Nephron (organoid): ENCODE results near the gene FTSJ1.

ENCODE experiments used
- H3K27ac Mint-ChIP-seq, 3 experiments: 2 replicates each; pipeline ENCODE4 v1.8.0; 2020; ENCODE audit warnings: mixed read lengths in 3 of 3, mild to moderate bottlenecking in 2 of 3, moderate library complexity in 1 of 3
- H3K27me3 Mint-ChIP-seq: 2 replicates; pipeline ENCODE4 v1.8.0; 2021; ENCODE audit warnings: low read depth, mild to moderate bottlenecking, moderate library complexity, mixed read lengths
- H3K36me3 Mint-ChIP-seq: 2 replicates; pipeline ENCODE4 v1.8.0; 2020; ENCODE audit warnings: low read depth, mixed read lengths
- H3K4me1 Mint-ChIP-seq: 2 replicates; pipeline ENCODE4 v1.8.0; 2020; ENCODE audit warnings: mixed read lengths
- H3K4me3 Mint-ChIP-seq, 3 experiments: 2 replicates each; pipeline ENCODE4 v1.8.0; 2020; ENCODE audit warnings: mild to moderate bottlenecking in 3 of 3, mixed read lengths in 3 of 3, moderate library complexity in 2 of 3
- H3K9me3 Mint-ChIP-seq: 2 replicates; pipeline ENCODE4 v1.8.0; 2020; ENCODE audit warnings: mixed read lengths
- CTCF ChIP-seq, 3 experiments: fragments of 200-600 bp; sonication (generic); IDR thresholded peaks; one replicate each; pipeline ENCODE4 v1.5.0; 2021; ENCODE audit warnings: antibody characterized with exemption in 3 of 3; ENCODE audit not compliant: unreplicated experiment in 3 of 3

FTSJ1 gene

GRCh38 chrX:48530736-48531135 lies 54.7 kb downstream of the FTSJ1 start:
- Mint-ChIP-seq H3K36me3 (peaks cover 25% of the 10 kb centered on the region), H3K4me1 (no peaks in the 10 kb centered on the region), H3K9me3 (peaks cover 26% of the 10 kb centered on the region), H3K27me3 (no peaks in the 10 kb centered on the region), H3K4me3 (no peak overlapping the region), H3K27ac (no peak overlapping the region)
- no peak for TF ChIP-seq CTCF (IDR thresholded peaks at IDR 0.05; ENCODE audit: unreplicated experiment in 3 of 3)

GRCh38 chrX:48531358-48531959 lies 55.5 kb downstream of the FTSJ1 start:
- Mint-ChIP-seq H3K9me3 (peaks cover 26% of the 10 kb centered on the region), H3K27me3 (no peaks in the 10 kb centered on the region), H3K27ac (no peak overlapping the region), H3K36me3 (peaks cover 24% of the 10 kb centered on the region), H3K4me3 (no peak overlapping the region), H3K4me1 (no peaks in the 10 kb centered on the region)
- TF ChIP-seq CTCF (IDR thresholded peaks at IDR 0.05; ENCODE audit: unreplicated experiment in 3 of 3): no peak

- Mint-ChIP-seq H3K4me3 (no peak overlapping the region), H3K27me3 (no peaks in the 10 kb centered on the region), H3K27ac (no peak overlapping the region), H3K9me3 (peaks cover 24% of the 10 kb centered on the region), H3K36me3 (peaks cover 20% of the 10 kb centered on the region), H3K4me1 (no peaks in the 10 kb centered on the region)
- no peak for TF ChIP-seq CTCF (IDR thresholded peaks at IDR 0.05; ENCODE audit: unreplicated experiment in 3 of 3)
These were observed 56.2 kb downstream of the FTSJ1 start for GRCh38 chrX:48532161-48532560.

- Mint-ChIP-seq H3K4me1 (no peaks in the 10 kb centered on the region), H3K9me3 (peaks cover 24% of the 10 kb centered on the region), H3K36me3 (peaks cover 14% of the 10 kb centered on the region), H3K27me3 (no peaks in the 10 kb centered on the region), H3K27ac (no peak overlapping the region), H3K4me3 (no peak overlapping the region)
- no peak for TF ChIP-seq CTCF (IDR thresholded peaks at IDR 0.05; ENCODE audit: unreplicated experiment in 3 of 3)
These were observed 57.2 kb downstream of the FTSJ1 start for GRCh38 chrX:48533165-48533564.
